ENCODE results near the gene HTR3E. TPM values are rescaled to one million over a fixed set of nuclear protein-coding genes. Genes with fewer than 3 reads are reported as not detected.

The HTR3E gene
- total and polyA plus RNA-seq, 11 donors, result not detected

- Histone ChIP-seq H3K27me3 (no peaks in the 10 kb centered on the region), H3K36me3 (peaks cover 0 to 86% (median 84%) of the 10 kb centered on the region in 9 donors), H3K4me3 (no peak overlapping the region), H3K27ac (no peak overlapping the region), H3K9me3 (no peaks in the 10 kb centered on the region), H3K4me1 (peaks cover 0 to 15% (median 3%) of the 10 kb centered on the region in 12 donors)
- no peak for TF ChIP-seq POLR2A (IDR thresholded peaks at IDR 0.05)
- no peak for TF ChIP-seq CTCF (IDR thresholded peaks at IDR 0.05)
- ATAC-seq (no peak), DNase-seq (no peak)
- WGBS, 4 donors, result 89 to 93% (median 92%) methylated on average over 3 of the region's 3 CpGs
- intact Hi-C loops (cut with DNase I), result loop anchor here in 5 of 10 donors (5.0 to 10.0 kb wide), 5 partner anchors 39 to 371 kb away; partner anchors contain the start of genes ALG3 (in 2 of the 5) and EEF1AKMT4 (in 2 of the 5)
Observed at GRCh38 chr3:184143327-184143726, 46.5 kb downstream of the HTR3E start.

- Histone ChIP-seq H3K36me3 (peaks cover 0 to 75% (median 72%) of the 10 kb centered on the region in 9 donors), H3K4me3 (no peak overlapping the region), H3K27ac (no peak overlapping the region), H3K27me3 (no peaks in the 10 kb centered on the region), H3K9me3 (no peaks in the 10 kb centered on the region), H3K4me1 (peaks cover 0 to 15% (median 3%) of the 10 kb centered on the region in 12 donors)
- intact Hi-C loops (cut with DNase I), result loop anchor here in 5 of 10 donors (5.0 to 10.0 kb wide), 5 partner anchors 38 to 370 kb away; partner anchors contain the start of genes ALG3 (in 2 of the 5) and EEF1AKMT4 (in 2 of the 5)
- 72 to 87% (median 83%) methylated on average over 5 of the region's 5 CpGs for WGBS, 4 donors
- DNase-seq (no peak), ATAC-seq (no peak)
- no peak for TF ChIP-seq CTCF (IDR thresholded peaks at IDR 0.05)
- no peak for TF ChIP-seq POLR2A (IDR thresholded peaks at IDR 0.05)
Observed at GRCh38 chr3:184144505-184144904, 47.6 kb downstream of the HTR3E start.

GRCh38 chr3:184145111-184145524 lies 48.3 kb downstream of the HTR3E start:
- WGBS, 4 donors, result 25 to 29% (median 29%) methylated on average over 4 of the region's 4 CpGs
- intact Hi-C loops (cut with DNase I), result loop anchor here in 4 of 10 donors (5.0 to 10.0 kb wide), 4 partner anchors 92 to 370 kb away; partner anchors contain the start of genes ALG3 (in 2 of the 4) and EEF1AKMT4 (in 2 of the 4)
- TF ChIP-seq CTCF (IDR thresholded peaks at IDR 0.05) (peak in 11 of 12 donors; percentile 11 to 56 (median 40)), POLR2A (IDR thresholded peaks at IDR 0.05) (no peak)
- Histone ChIP-seq H3K4me3 (no peak overlapping the region), H3K36me3 (peaks cover 0 to 69% (median 66%) of the 10 kb centered on the region in 9 donors), H3K27me3 (no peaks in the 10 kb centered on the region), H3K9me3 (no peaks in the 10 kb centered on the region), H3K27ac (peak overlapping the region in 1 of 12 donors; percentile 12), H3K4me1 (peaks cover 0 to 15% (median 3%) of the 10 kb centered on the region in 12 donors)
- DNase-seq (peak in 1 of 5 donors; percentile 48), ATAC-seq (peak; percentile 61 to 76 (median 64))

- intact Hi-C loops (cut with DNase I), result loop anchor here in 4 of 10 donors (5.0 to 10.0 kb wide), 4 partner anchors 91 to 369 kb away; partner anchors contain the start of genes ALG3 (in 2 of the 4) and EEF1AKMT4 (in 2 of the 4)
- ATAC-seq (no peak), DNase-seq (no peak)
- Histone ChIP-seq H3K9me3 (no peaks in the 10 kb centered on the region), H3K4me3 (no peak overlapping the region), H3K4me1 (peaks cover 0 to 15% (median 3%) of the 10 kb centered on the region in 12 donors), H3K27me3 (no peaks in the 10 kb centered on the region), H3K27ac (no peak overlapping the region), H3K36me3 (peaks cover 0 to 62% (median 59%) of the 10 kb centered on the region in 9 donors)
- WGBS, 4 donors, result 86 to 95% (median 87%) methylated on average over 8 of the region's 8 CpGs
- TF ChIP-seq CTCF (IDR thresholded peaks at IDR 0.05), result no peak
- no peak for TF ChIP-seq POLR2A (IDR thresholded peaks at IDR 0.05)
Observed at GRCh38 chr3:184145751-184146270, 48.9 kb downstream of the HTR3E start.
